Skeletal muscle satellite cell (primary cell): ENCODE results near the gene COX4I2.

Experiments
- small RNA-seq: library from RNA; depleted of rRNA; stranded (forward); fragments of <200 nt; gene quantifications from one replicate; pipeline ENCODE3, GENCODE V24; 2012

Gene COX4I2

Small RNA genes within 50 kb of the gene (small RNA-seq; reads per million reads assigned to genes)
- gene MIR3193: 0.49 reads per million
